ENCODE results near the gene INTS2.
"Not testable (repeated sequence)": the region's sequence is repeated elsewhere in the genome, so short reads cannot be mapped to it uniquely, and the experiment has no call there.

The INTS2 gene

GRCh38 chr17:61927208-61928100 lies at the start of gene INTS2:
INTS2 (minus strand) TSS chr17:61927982; CDS start chr17:61926644, 1,338 bp downstream.
- in situ Hi-C loops (cut with HindIII; ENCODE audit: low sequenced_read_pairs): no loop called here

GRCh38 chr17:61974115-61974514 lies 46.3 kb upstream of the INTS2 start:
- in situ Hi-C loops (cut with HindIII; ENCODE audit: low sequenced_read_pairs): no loop called here

GRCh38 chr17:61972311-61972710 lies 44.5 kb upstream of the INTS2 start:
- in situ Hi-C loops (cut with HindIII; ENCODE audit: low sequenced_read_pairs): no loop called here

GRCh38 chr17:61970030-61970429 lies 42.2 kb upstream of the INTS2 start:
- in situ Hi-C loops (cut with HindIII; ENCODE audit: low sequenced_read_pairs): no loop called here

GRCh38 chr17:61968757-61969156 lies 41.0 kb upstream of the INTS2 start:
- in situ Hi-C loops (cut with HindIII; ENCODE audit: low sequenced_read_pairs): no loop called here

- in situ Hi-C loops (cut with HindIII; ENCODE audit: low sequenced_read_pairs): no loop called here
These were observed 39.9 kb upstream of the INTS2 start for GRCh38 chr17:61967729-61968128.

GRCh38 chr17:61966191-61966590 lies 38.4 kb upstream of the INTS2 start:
- in situ Hi-C loops (cut with HindIII; ENCODE audit: low sequenced_read_pairs): no loop called here

GRCh38 chr17:61955619-61956018 lies 27.8 kb upstream of the INTS2 start:
- in situ Hi-C loops (cut with HindIII; ENCODE audit: low sequenced_read_pairs): no loop called here

- in situ Hi-C loops (cut with HindIII; ENCODE audit: low sequenced_read_pairs): no loop called here
These were observed 19.7 kb upstream of the INTS2 start for GRCh38 chr17:61947367-61948078.

GRCh38 chr17:61946359-61946758 lies 18.6 kb upstream of the INTS2 start:
- in situ Hi-C loops (cut with HindIII; ENCODE audit: low sequenced_read_pairs): no loop called here

GRCh38 chr17:61943117-61943516 lies 15.3 kb upstream of the INTS2 start:
- in situ Hi-C loops (cut with HindIII; ENCODE audit: low sequenced_read_pairs): no loop called here

GRCh38 chr17:61942085-61942484 lies 14.3 kb upstream of the INTS2 start:
- in situ Hi-C loops (cut with HindIII; ENCODE audit: low sequenced_read_pairs): no loop called here

GRCh38 chr17:61928101-61928436 lies 287 bp upstream of the INTS2 start:
- in situ Hi-C loops (cut with HindIII; ENCODE audit: low sequenced_read_pairs): no loop called here

- in situ Hi-C loops (cut with HindIII; ENCODE audit: low sequenced_read_pairs): no loop called here
These were observed 965 bp downstream of the INTS2 start for GRCh38 chr17:61926826-61927207.

- in situ Hi-C loops (cut with HindIII; ENCODE audit: low sequenced_read_pairs): not testable (repeated sequence)
These were observed 12.6 kb downstream of the INTS2 start for GRCh38 chr17:61915162-61915561.

GRCh38 chr17:61908292-61909037 lies 19.3 kb downstream of the INTS2 start:
- in situ Hi-C loops (cut with HindIII; ENCODE audit: low sequenced_read_pairs): no loop called here

- in situ Hi-C loops (cut with HindIII; ENCODE audit: low sequenced_read_pairs): no loop called here
These were observed 20.4 kb downstream of the INTS2 start for GRCh38 chr17:61907361-61907760.

- in situ Hi-C loops (cut with HindIII; ENCODE audit: low sequenced_read_pairs): no loop called here
These were observed 23.6 kb downstream of the INTS2 start for GRCh38 chr17:61904094-61904710.

- in situ Hi-C loops (cut with HindIII; ENCODE audit: low sequenced_read_pairs): no loop called here
These were observed 24.5 kb downstream of the INTS2 start for GRCh38 chr17:61903251-61903650.

GRCh38 chr17:61897548-61898180 lies 30.1 kb downstream of the INTS2 start:
- in situ Hi-C loops (cut with HindIII; ENCODE audit: low sequenced_read_pairs): no loop called here

GRCh38 chr17:61895391-61895790 lies 32.4 kb downstream of the INTS2 start:
- in situ Hi-C loops (cut with HindIII; ENCODE audit: low sequenced_read_pairs): no loop called here
